NCI-H524 treated with DMSO at 0.1 percent for 48 hours (cell line): ENCODE results near the gene MAST1.
"Not testable (repeated sequence)": the region's sequence is repeated elsewhere in the genome, so short reads cannot be mapped to it uniquely, and the experiment has no call there.

Experiments used
- DNase-seq: peaks from one replicate; lab custom pipeline; 2025; lab: John Stamatoyannopoulos, UW

The MAST1 gene

GRCh38 chr19:12801466-12802266 lies 36.6 kb upstream of the MAST1 start, which contains the start of the genes PRDX2 and THSD8:
PRDX2 (minus strand) TSS chr19:12801800; CDS start chr19:12801261, 539 bp downstream.
THSD8 (plus strand) TSS chr19:12802069; CDS start chr19:12802072, 3 bp downstream.
- DNase-seq: peak; percentile 44

GRCh38 chr19:12802267-12803106 lies 35.8 kb upstream of the MAST1 start:
- DNase-seq: no peak

- no peak for DNase-seq
Observed at GRCh38 chr19:12804051-12804450, 34.3 kb upstream of the MAST1 start.

DNA sequence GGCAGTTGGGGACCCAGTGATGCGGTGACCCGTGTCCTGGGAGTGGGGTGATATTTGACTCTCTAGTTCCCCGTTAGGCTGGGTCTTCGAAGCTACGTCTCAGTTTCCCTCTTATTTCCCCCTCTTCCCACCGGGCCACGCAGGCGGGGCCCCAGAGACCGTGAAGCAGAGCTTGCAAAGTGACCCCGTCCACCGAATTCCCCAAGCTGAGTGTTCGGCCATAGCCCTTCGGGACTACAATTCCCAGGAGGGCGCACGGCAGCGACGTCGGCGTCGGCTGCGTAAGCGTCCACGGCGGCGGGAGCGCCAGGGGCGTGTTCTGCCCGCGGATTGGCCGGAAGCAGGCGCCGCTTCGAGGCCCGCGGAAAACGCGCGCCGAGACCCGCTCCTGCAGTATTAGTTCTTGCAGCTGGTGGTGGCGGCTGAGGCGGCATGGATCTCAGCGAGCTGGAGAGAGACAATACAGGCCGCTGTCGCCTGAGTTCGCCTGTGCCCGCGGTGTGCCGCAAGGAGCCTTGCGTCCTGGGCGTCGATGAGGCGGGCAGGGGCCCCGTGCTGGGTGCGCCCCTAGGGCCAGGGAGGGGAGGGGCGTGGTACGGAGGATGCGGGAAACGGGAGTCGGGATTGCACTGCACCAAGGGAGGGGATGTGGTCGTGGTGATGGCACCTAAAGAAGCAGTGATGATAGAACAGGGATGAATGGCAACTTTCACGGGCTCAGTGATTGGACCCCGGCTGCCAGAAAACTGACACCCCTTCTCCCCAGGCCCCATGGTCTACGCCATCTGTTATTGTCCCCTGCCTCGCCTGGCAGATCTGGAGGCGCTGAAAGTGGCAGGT lies 31.9 kb upstream of the MAST1 start, which contains the start of gene RNASEH2A:
RNASEH2A (plus strand) TSS at position 343 of the 840 bp plus-strand sequence; CDS start at position 433, 90 bp downstream.
- DNase-seq: peak; percentile 78

GRCh38 chr19:12815088-12815487 lies 23.2 kb upstream of the MAST1 start:
- DNase-seq: no peak

- DNase-seq: not testable (repeated sequence)
Observed at GRCh38 chr19:12817188-12817587, 21.1 kb upstream of the MAST1 start.

GRCh38 chr19:12817810-12818209 lies 20.5 kb upstream of the MAST1 start:
- DNase-seq: not testable (repeated sequence)

DNA sequence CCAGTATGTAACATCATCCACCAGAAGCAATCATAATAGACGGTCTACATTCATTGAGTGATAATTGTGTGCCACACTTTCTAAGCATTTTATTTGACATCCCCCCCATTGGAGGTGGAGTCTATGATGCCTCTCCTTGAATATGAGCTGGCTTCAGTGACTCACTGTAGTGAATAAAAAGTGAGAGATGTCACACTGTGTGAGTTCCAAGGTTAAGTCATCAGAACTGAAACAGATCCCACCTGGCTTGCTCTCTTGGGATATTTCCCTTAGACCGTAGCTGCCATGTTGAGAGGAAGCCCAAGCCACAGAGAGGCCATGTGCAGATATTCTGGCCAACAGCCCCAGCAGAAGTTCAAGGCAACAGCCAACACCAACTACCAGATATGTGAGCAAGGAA lies 16.6 kb upstream of the MAST1 start:
- DNase-seq: no peak

GRCh38 chr19:12825254-12826131 lies 12.8 kb upstream of the MAST1 start:
- DNase-seq: no peak

DNA sequence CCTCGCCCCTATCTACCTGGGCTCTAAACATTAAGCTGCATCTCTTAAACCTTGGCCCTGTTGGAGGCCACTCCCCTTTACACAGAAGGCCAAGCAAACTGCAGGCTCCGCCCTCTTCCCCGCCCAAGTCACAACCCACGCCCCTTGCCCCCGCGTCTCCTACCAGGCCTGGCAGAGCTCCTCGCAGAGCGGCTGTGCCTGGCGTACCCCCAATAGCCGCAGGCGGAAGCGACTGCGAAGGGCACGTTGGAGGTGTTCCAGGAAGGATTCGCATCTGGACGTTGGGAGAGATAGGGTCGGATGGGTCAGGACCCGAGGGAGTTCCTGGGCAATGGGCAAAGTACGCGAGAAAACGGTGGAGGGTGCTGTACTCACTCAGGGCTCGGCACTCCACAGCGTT lies 9.8 kb upstream of the MAST1 start:
- no peak for DNase-seq

DNA sequence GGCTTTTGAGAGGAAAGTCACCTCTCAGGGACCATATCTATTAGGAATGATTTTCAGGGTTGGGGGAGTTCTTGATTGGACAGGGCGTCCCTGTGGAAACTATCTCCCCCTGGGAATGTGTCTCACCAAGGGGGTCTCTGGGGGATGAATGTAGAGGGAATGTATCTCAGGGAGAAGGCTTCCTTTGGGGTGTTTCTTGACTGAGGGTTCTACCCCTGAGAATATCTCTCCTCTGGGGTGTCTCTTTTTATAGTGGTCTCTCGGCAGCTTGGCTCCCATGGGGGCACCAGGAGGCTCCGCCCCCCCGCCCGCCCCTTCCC lies 4.9 kb upstream of the MAST1 start:
- DNase-seq: no peak

DNA sequence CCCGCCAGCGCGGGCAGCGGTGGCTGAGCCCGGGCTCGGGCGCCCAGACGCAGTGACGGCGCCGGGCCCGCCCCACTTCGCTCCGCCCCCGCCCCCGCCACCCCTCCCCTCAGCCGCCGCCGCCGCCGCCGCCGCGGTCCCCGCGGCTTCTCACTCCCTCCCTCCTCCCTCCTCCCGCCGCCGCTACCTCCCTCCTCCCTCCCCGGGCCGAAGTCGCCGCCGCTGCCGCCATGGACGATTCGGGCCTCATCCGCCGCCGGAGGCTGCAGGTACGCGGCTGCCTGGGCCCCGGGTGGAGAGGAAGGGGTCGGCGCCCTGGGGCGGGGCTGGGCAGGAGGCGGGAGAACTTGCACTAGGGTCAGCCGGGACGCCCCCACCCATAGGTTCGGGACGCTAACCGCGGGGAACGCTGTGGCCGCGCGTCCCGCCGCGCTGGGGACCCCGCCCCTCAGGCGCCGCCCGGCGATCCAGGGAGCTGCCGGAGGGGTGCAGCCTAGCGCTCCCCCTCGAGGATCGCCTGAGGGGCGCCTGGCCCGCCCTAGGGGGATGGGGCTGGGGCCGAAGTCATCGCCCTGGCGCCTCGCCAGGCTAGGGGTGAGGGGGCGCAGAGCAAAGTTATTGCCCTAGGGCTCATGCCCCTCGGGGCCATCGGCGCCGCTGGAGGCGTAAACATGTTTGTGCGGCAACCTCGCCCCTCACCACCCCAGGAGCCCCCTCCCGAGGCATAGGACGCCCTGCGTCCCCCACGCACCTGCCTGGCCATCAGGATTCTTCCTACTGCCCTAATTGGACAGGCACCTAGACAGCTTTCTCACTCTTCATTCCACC lies 4.4 kb upstream of the MAST1 start:
- DNase-seq: no peak

DNA sequence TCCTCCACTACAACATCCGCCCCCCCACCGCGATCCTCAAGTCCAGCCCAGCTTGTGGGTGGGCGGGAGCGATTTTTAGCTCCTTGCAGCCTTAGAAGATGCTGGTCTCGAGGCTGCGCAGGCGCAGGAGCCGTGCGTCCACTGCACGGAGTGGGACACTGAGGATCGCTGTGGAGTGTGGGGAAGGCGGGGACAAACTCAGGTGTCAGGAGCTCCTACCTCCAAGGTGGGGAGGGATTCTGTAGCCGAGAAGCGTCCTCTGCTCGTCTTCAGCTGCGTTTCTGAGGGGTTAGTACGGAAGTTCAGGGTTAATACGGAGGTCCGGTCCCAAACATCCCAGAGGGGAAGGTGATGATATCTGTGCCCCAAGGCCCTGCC lies 3.8 kb upstream of the MAST1 start, which contains the start of gene RTBDN:
RTBDN (minus strand) TSS at position 14 of the 378 bp plus-strand sequence. CDS start 4,600 bp downstream, outside the sequence.
- no peak for DNase-seq

DNA sequence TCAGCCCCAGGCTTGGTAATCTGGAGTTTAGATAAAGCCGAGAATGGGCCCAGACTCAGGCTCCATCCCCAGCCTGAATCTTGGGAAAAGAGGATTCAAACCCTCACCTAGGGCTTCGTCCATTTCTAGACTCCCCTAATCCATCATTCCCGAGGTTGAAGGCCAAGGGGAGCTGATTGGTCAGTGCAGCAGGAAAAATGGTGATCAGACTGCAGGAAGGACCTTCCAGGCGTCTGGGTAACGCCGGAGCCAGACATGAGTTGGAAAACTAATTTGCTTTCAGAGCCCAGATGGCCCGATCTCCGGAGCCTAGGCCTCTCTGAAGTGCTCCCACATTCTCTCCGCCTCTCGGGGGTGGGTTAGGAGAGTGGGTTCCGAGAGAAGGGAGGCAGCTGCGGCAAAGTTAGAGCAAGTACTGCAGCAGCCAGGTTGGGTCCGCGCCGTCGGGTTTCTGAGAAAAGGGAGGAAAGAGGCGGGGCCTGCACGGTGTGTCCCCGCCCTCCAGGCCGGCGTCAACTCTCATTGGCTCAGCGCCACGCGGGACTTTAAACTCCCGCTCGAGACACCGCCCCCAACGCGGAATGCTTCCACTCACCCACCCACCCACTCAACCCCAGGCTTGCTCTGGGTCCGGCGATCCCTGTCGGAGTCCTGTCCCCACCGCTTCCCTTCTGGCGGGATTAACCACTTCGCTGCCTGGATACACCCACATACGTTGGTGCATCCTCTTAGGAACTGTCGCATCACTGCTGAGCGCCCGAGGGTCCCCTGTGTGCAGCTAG lies 3.1 kb upstream of the MAST1 start:
- DNase-seq: peak; percentile 17

DNA sequence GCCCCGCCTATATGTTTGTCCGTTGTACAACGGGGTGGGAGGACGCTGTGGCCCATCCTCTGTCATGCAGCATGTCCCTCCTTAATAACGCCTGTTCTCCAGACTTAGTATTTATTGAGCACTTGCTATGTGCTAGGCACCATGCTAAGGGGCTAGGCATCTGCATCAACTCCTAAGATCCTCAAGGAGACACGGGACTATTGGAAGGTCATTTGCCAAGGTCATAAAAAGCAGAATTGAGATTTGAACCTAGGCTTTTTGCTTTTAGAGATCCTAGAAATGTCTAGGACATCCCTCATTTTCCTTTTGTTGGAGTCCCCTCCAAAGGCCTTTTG lies 1.8 kb upstream of the MAST1 start:
- DNase-seq: no peak

DNA sequence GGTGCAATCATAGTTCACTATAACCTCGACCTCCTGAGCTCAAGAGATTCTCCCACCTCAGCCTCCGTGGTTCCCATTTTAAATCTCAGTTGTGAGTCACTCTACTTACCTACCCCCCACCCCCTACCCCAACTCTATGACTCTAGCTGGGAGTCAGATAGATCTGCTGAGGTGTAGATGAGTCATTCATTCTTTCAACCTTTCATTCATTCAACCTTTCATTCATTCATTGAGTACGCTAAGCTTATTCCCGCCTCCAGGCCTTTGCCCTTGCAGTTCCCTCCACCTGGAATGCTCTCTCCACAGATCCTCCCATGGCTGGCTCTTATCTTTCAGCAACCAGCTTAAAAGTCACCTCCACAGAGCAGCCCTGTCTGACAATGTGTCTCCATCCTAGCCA lies 1.1 kb upstream of the MAST1 start:
- DNase-seq: no peak

GRCh38 chr19:12838886-12839756 lies 806 bp downstream of the MAST1 start:
- DNase-seq: no peak
